Transverse colon (tissue), 3 donors: Measurements from ENCODE around the gene FGFR2.

Experiments
- CTCF ChIP-seq, 5 experiments: fragments of 200-600 bp in 3 of 5; fragments of 450-650 bp in 2 of 5; sonication (generic) in 3 of 5; IDR thresholded peaks; 1 replicate in 2 of 5; 2 replicates in 3 of 5; pipeline ENCODE4 v1.5.1; 2016 to 2017; ENCODE audit warnings: antibody characterized with exemption in 5 of 5, inconsistent platforms in 3 of 5, mild to moderate bottlenecking in 2 of 5, moderate library complexity in 1 of 5
- POLR2A ChIP-seq: fragments of 450-650 bp; IDR thresholded peaks from one replicate; pipeline ENCODE4 v1.6.1; 2016; ENCODE audit warnings: antibody characterized with exemption, mild to moderate bottlenecking, moderate library complexity

GRCh38 chr10:121469797-121470606 lies 128.2 kb downstream of the FGFR2 start:
- TF ChIP-seq POLR2A (peak; percentile 27), CTCF (IDR thresholded peaks at IDR 0.05) (no peak)
